ENCODE results near the gene ALDH4A1. TPM values are rescaled to one million over a fixed set of nuclear protein-coding genes. Genes with fewer than 3 reads are reported as not detected.
"Not testable (repeated sequence)": the region's sequence is repeated elsewhere in the genome, so short reads cannot be mapped to it uniquely, and the experiment has no call there.

The ALDH4A1 gene
- total RNA-seq, 2 experiments from 2014 or later, result 3.3 to 3.7 TPM

GRCh38 chr1:18861590-18861989, 40.8 kb downstream of the ALDH4A1 start:
- ChIA-PET POLR2A (no interaction called here), CTCF (interaction anchor here (1.4 kb wide), 1 partner anchor 13 kb away, joined by 3 read pairs; no protein-coding TSS in a partner anchor)
- H3K4me1 Mint-ChIP-seq, result no peaks in the 10 kb centered on the region
- H3K27ac Mint-ChIP-seq, result no peak overlapping the region
- H3K27me3 Mint-ChIP-seq, result peaks cover 2% of the 10 kb centered on the region
- H3K4me3 Mint-ChIP-seq, result no peak overlapping the region
- no peak for DNase-seq
- no peaks in the 10 kb centered on the region for H3K36me3 Mint-ChIP-seq (ENCODE audit: low read depth)
- H3K9me3 Mint-ChIP-seq, result no peaks in the 10 kb centered on the region

DNA sequence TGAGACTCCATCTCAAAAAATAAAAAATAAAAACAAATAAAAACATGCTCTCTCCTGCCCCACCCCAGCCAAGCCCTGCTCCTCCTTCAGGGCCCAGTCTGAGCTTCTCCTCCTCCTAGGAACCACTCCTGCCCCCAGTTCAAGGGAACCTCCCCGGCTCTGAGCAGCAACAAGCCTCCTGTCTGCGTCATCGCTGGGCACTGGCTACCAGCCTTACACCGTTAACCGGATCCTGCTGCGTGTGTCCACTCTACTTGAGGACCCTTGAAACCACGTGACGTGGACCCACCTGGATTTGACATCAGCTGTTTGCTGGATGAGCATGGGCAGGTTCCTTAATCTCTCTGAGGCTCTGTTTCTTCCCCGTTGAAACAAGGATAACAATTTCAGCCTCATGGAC, 41.3 kb downstream of the ALDH4A1 start:
- CTCF ChIA-PET, result interaction anchor here (1.4 kb wide), 2 partner anchors 13 to 14 kb away, joined by 3 read pairs; no protein-coding TSS in a partner anchor

DNA sequence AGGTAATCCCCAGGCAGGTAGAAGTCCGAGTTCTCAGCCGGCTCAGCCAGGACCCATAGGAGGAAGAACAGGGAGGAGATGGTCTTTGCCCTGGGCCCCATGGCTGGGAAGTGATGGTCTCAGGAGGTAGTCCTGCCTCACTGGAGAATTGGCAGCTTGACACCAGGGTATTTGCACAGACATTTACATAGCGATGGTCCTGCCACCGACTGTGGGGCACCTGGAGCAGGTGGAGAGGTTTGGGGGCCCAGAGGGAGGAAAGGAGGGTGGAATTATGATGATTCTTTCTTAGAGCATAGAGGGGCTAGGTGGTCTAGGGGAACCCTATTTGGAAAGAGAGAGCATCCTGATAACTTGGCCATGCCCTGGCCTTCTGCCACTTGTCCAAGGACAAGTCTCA, 42.8 kb downstream of the ALDH4A1 start, which contains the start of gene TAS1R2:
Gene TAS1R2, minus strand, starts transcription at position 101 of the 400 bp plus-strand sequence. Its CDS starts 0 bp downstream, at position 101.
- ChIA-PET POLR2A (no interaction called here), CTCF (no interaction called here)
- Mint-ChIP-seq H3K9me3 (no peaks in the 10 kb centered on the region), H3K4me1 (no peaks in the 10 kb centered on the region), H3K27ac (no peak within 1 kb of the TSS), H3K27me3 (no peaks in the 10 kb centered on the region), H3K36me3 (ENCODE audit: low read depth) (no peaks in the 10 kb centered on the region), H3K4me3 (no peak within 1 kb of the TSS)
- no peak for DNase-seq

More for the DNA sequence above, 41.3 kb downstream of the ALDH4A1 start:
- H3K27ac Mint-ChIP-seq, result no peak overlapping the region
- POLR2A ChIA-PET, result no interaction called here
- no peaks in the 10 kb centered on the region for H3K4me1 Mint-ChIP-seq
- H3K9me3 Mint-ChIP-seq, result no peaks in the 10 kb centered on the region
- no peak for DNase-seq
- H3K27me3 Mint-ChIP-seq, result peaks cover 2% of the 10 kb centered on the region
- H3K36me3 Mint-ChIP-seq (ENCODE audit: low read depth), result no peaks in the 10 kb centered on the region
- no peak overlapping the region for H3K4me3 Mint-ChIP-seq

- Mint-ChIP-seq H3K9me3 (no peaks in the 10 kb centered on the region), H3K4me1 (no peaks in the 10 kb centered on the region), H3K27me3 (no peaks in the 10 kb centered on the region), H3K4me3 (no peak overlapping the region), H3K27ac (no peak overlapping the region), H3K36me3 (ENCODE audit: low read depth) (no peaks in the 10 kb centered on the region)
- CTCF ChIA-PET, result no interaction called here
- DNase-seq, result no peak
- POLR2A ChIA-PET, result no interaction called here
Measured at GRCh38 chr1:18858070-18858688, 44.2 kb downstream of the ALDH4A1 start.

- Mint-ChIP-seq H3K9me3 (no peaks in the 10 kb centered on the region), H3K4me3 (no peak overlapping the region), H3K27ac (no peak overlapping the region), H3K27me3 (no peaks in the 10 kb centered on the region), H3K36me3 (ENCODE audit: low read depth) (no peaks in the 10 kb centered on the region), H3K4me1 (no peaks in the 10 kb centered on the region)
- DNase-seq, result no peak
- POLR2A ChIA-PET, result no interaction called here
- CTCF ChIA-PET, result no interaction called here
Measured at GRCh38 chr1:18856435-18856834, 45.9 kb downstream of the ALDH4A1 start.

DNA sequence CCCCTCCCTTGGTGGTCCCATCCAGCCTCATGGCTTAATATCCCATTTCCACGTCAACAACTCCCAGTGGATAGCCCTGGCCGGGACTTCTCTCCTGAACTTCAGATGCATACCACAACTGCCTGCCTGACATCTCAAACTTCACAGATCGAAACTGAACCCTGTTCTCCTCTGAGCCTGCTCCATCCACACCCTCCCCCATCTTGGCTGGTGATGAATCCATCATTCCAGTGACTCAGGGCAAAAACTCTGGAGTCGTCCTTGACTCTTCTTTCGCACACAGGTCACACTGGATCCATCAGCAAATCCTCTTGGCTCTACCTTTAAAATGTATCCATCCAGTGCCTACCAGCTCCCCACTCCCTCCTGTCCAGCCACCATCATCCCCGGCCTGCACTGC, 46.8 kb downstream of the ALDH4A1 start:
- ChIA-PET CTCF (no interaction called here), POLR2A (no interaction called here)

GRCh38 chr1:18854331-18855025, 47.9 kb downstream of the ALDH4A1 start:
- H3K27me3 Mint-ChIP-seq, result no peaks in the 10 kb centered on the region
- H3K27ac Mint-ChIP-seq, result no peak overlapping the region
- H3K4me3 Mint-ChIP-seq, result no peak overlapping the region
- no peaks in the 10 kb centered on the region for H3K9me3 Mint-ChIP-seq
- CTCF ChIA-PET, result no interaction called here
- no peaks in the 10 kb centered on the region for H3K4me1 Mint-ChIP-seq
- no peaks in the 10 kb centered on the region for H3K36me3 Mint-ChIP-seq (ENCODE audit: low read depth)
- POLR2A ChIA-PET, result no interaction called here
- DNase-seq, result no peak

More for the DNA sequence above, 46.8 kb downstream of the ALDH4A1 start:
- Mint-ChIP-seq H3K4me3 (no peak overlapping the region), H3K27me3 (no peaks in the 10 kb centered on the region), H3K27ac (no peak overlapping the region), H3K36me3 (ENCODE audit: low read depth) (no peaks in the 10 kb centered on the region), H3K4me1 (no peaks in the 10 kb centered on the region), H3K9me3 (no peaks in the 10 kb centered on the region)
- DNase-seq, result no peak

DNA sequence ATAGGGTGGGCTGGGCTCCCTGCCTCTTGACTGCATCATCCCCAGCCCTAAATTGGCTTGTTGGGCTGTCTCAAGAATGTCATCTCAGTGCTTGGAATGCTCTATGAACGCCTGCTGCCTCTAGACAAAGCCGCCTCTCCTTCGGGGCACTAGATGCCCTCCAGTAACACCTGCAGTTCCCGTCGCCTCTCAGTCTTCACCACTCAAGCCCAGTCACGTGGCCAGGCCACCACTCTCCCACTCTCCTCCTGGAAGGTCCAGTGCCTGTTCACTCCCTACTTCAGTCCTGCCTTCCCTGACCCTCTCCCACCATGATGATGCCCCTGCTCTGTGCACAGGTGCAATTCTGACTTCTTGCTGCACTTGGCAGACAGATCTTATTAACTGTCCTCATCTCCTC, 49.9 kb downstream of the ALDH4A1 start:
- Mint-ChIP-seq H3K27ac (no peak overlapping the region), H3K36me3 (ENCODE audit: low read depth) (no peaks in the 10 kb centered on the region), H3K4me1 (no peaks in the 10 kb centered on the region), H3K4me3 (no peak overlapping the region), H3K9me3 (no peaks in the 10 kb centered on the region), H3K27me3 (no peaks in the 10 kb centered on the region)
- CTCF ChIA-PET, result no interaction called here
- POLR2A ChIA-PET, result no interaction called here
- no peak for DNase-seq

GRCh38 chr1:18849261-18849711, 53.1 kb downstream of the ALDH4A1 start:
- ChIA-PET CTCF (no interaction called here), POLR2A (no interaction called here)
- H3K36me3 Mint-ChIP-seq (ENCODE audit: low read depth), result no peaks in the 10 kb centered on the region
- no peaks in the 10 kb centered on the region for H3K4me1 Mint-ChIP-seq
- H3K4me3 Mint-ChIP-seq, result no peak overlapping the region
- no peak for DNase-seq
- no peaks in the 10 kb centered on the region for H3K9me3 Mint-ChIP-seq
- H3K27ac Mint-ChIP-seq, result no peak overlapping the region
- H3K27me3 Mint-ChIP-seq, result peaks cover under 1% of the 10 kb centered on the region

GRCh38 chr1:18847723-18848122, 54.6 kb downstream of the ALDH4A1 start:
- POLR2A ChIA-PET; H3K4me1 Mint-ChIP-seq; H3K27ac Mint-ChIP-seq; H3K36me3 Mint-ChIP-seq (ENCODE audit: low read depth); DNase-seq; H3K9me3 Mint-ChIP-seq; H3K4me3 Mint-ChIP-seq; H3K27me3 Mint-ChIP-seq: not testable (repeated sequence)
- CTCF ChIA-PET, result interaction anchor here (1.2 kb wide), 1 partner anchor 13 kb away, joined by 3 read pairs; no protein-coding TSS in a partner anchor

DNA sequence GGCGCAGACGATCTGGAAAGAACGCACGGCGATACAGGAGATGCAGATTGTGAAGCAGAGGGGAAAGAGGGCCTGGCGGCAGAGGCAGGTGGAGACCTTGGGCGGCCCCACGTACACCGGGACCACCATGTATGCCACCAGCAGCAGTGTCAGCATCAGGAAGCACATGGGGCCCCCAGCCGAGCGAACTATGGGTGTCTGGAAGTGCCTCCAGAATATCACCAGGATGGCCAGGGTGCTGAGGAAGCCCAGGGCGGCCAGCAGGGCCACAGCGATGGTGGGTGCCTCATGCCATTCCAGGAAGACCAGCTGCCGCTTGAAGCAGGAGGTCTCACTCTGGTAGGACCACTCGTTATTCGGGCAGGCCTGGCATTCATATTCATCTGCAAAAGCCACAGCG, 62.2 kb downstream of the ALDH4A1 start:
- no peak overlapping the region for H3K27ac Mint-ChIP-seq
- CTCF ChIA-PET, result no interaction called here
- POLR2A ChIA-PET, result no interaction called here
- no peak overlapping the region for H3K4me3 Mint-ChIP-seq
- no peak for DNase-seq
- no peaks in the 10 kb centered on the region for H3K9me3 Mint-ChIP-seq
- H3K36me3 Mint-ChIP-seq (ENCODE audit: low read depth), result no peaks in the 10 kb centered on the region
- peaks cover 7% of the 10 kb centered on the region for H3K27me3 Mint-ChIP-seq
- no peaks in the 10 kb centered on the region for H3K4me1 Mint-ChIP-seq

- Mint-ChIP-seq H3K4me1 (no peaks in the 10 kb centered on the region), H3K36me3 (ENCODE audit: low read depth) (no peaks in the 10 kb centered on the region), H3K4me3 (no peak overlapping the region), H3K27ac (no peak overlapping the region), H3K27me3 (no peaks in the 10 kb centered on the region), H3K9me3 (no peaks in the 10 kb centered on the region)
- POLR2A ChIA-PET, result no interaction called here
- no peak for DNase-seq
- CTCF ChIA-PET, result interaction anchor here (1.0 kb wide), 1 partner anchor 17 kb away, joined by 3 read pairs; no protein-coding TSS in a partner anchor
Measured at GRCh38 chr1:18836654-18837053, 65.7 kb downstream of the ALDH4A1 start.

DNA sequence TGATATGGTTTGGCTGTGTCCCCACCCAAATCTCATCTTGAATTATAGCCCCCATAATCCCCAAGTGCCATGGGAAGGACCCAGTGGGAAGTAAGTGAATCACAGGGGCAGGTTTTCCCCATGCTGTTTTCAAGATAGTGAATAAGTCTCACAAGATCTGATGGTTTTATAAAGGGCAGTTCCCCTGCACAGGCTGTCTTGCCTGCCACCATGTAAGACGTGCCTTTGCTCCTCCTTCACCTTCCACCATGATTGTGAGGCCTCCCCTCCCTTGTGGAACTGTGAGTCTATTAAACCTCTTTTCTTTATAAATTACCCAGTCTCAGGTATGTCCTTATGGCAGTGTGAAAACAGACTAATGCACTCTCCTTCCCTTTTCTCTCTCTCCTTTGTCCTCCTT, 70.0 kb downstream of the ALDH4A1 start:
- DNase-seq; H3K27ac Mint-ChIP-seq; H3K4me3 Mint-ChIP-seq; H3K9me3 Mint-ChIP-seq; POLR2A ChIA-PET; H3K4me1 Mint-ChIP-seq; H3K27me3 Mint-ChIP-seq; H3K36me3 Mint-ChIP-seq (ENCODE audit: low read depth); CTCF ChIA-PET: not testable (repeated sequence)

DNA sequence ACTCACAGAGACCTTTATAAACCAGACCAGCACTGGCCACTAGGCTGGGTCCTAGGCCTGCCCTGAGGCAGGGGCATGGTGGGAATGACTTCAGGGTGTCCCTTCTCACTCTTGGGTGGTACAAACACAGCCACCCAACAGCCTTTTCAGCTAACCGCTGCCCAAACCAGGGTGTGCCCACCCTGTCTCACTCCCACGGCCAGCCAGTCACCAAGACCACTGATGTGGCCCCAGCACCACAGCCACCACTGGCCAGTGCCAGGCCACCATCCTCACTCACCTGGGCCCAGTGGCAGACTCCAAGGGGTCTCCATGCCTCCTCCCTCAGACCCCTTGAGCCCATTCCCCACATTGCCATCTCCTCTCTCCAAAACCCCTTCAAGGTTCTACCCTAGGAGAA, 70.7 kb downstream of the ALDH4A1 start:
- no peak overlapping the region for H3K27ac Mint-ChIP-seq
- H3K27me3 Mint-ChIP-seq, result peaks cover 4% of the 10 kb centered on the region
- no peaks in the 10 kb centered on the region for H3K4me1 Mint-ChIP-seq
- CTCF ChIA-PET, result no interaction called here
- no peaks in the 10 kb centered on the region for H3K36me3 Mint-ChIP-seq (ENCODE audit: low read depth)
- POLR2A ChIA-PET, result no interaction called here
- peaks cover 2% of the 10 kb centered on the region for H3K9me3 Mint-ChIP-seq
- no peak for DNase-seq
- H3K4me3 Mint-ChIP-seq, result no peak overlapping the region
